ENCODE data around the gene YWHAG.

GRCh38 chr7:76408121-76408560 is 49.4 kb upstream of the YWHAG start:
- TF ChIP-seq CTCF (IDR thresholded peaks at IDR 0.05), result no peak
- TF ChIP-seq EZH2phosphoT487 (IDR thresholded peaks at IDR 0.05), result no peak
- TF ChIP-seq EZH2 (IDR thresholded peaks at IDR 0.05), result no peak

Data from neural progenitor cell (in vitro differentiated cells).